ENCODE measurements around the gene SPNS2. TPM values are rescaled to one million over a fixed set of nuclear protein-coding genes. Genes with fewer than 3 reads are reported as not detected.

The SPNS2 gene
- total and polyA plus RNA-seq, 4 donors, result 2.3 to 56.2 (median 17.2) TPM

DNA sequence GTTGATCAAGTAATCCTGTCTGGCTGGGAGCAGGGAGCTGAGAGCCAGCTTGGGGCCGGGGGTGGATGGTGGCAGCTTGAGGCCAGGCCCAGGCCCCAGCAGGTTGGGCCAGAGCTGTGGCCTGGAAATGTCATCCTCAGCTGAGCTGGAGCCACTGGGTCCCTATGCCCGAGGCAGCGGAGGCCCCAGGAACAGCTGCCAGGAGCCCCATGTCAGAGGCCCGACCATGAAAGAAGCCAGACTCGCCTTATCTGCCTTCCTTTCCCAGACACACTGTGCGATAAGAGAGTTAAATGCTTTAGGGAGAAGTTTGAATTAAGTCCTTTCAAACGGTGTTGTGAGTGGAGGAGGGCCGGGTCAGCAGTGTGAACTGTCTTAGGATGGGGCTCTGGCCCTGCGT lies 89.1 kb downstream of the SPNS2 start:
- Histone ChIP-seq H3K9me3 (ENCODE audit: control insufficient read depth, low read length) (no peaks in the 10 kb centered on the region), H3K4me3 (ENCODE audit: low read length in 2 of 2) (no peak overlapping the region), H3K27ac (ENCODE audit: low read depth in 1 of 2, low read length in 2 of 2) (no peak overlapping the region), H3K4me1 (ENCODE audit: control insufficient read depth in 1 of 2, insufficient read depth in 2 of 2, low read length in 2 of 2) (no peaks in the 10 kb centered on the region), H3K36me3 (ENCODE audit: control insufficient read depth in 1 of 2, insufficient read depth in 2 of 2, low read length in 1 of 2) (no peaks in the 10 kb centered on the region), H3K27me3 (ENCODE audit: control insufficient read depth in 1 of 2, insufficient read depth in 2 of 2, low read length in 1 of 2) (no peaks in the 10 kb centered on the region)
- WGBS, 2 donors, result 59 to 61% methylated on average over 9 of the region's 9 CpGs
- peak in 1 of 2 donors; percentile 21 for DNase-seq
- intact Hi-C loops (cut with DNase I), result no loop called here
- ATAC-seq (ENCODE audit: low FRiP score), result no peak

DNA sequence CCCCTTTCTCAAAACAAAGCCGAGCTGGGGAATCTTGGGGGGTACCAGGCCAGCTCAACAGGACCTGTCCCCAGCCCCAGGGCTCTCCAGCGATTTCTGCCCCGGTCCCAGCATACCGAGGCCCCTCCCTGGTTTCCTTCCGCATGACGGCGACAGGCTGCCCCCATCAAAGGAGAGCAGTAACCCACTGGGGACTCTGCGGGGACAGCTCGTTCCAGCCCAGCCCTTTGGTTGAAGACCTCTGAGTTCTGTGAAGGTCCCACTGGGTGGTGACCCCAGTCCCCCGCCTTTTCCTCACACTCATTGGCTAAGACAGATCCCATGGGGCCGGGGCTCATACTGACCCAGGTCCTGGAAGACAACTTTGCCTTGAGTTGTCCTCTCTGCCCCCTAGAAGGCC lies 89.7 kb downstream of the SPNS2 start:
- WGBS, 2 donors, result 88% methylated on average over 11 of the region's 11 CpGs
- no peaks in the 10 kb centered on the region for H3K36me3 ChIP-seq (ENCODE audit: control insufficient read depth in 1 of 2, insufficient read depth in 2 of 2, low read length in 1 of 2)
- no peaks in the 10 kb centered on the region for H3K27me3 ChIP-seq (ENCODE audit: control insufficient read depth in 1 of 2, insufficient read depth in 2 of 2, low read length in 1 of 2)
- no peaks in the 10 kb centered on the region for H3K9me3 ChIP-seq (ENCODE audit: control insufficient read depth, low read length)
- ATAC-seq (ENCODE audit: low FRiP score), result no peak
- intact Hi-C loops (cut with DNase I), result no loop called here
- peak; percentile 32 to 70 for DNase-seq
- H3K27ac ChIP-seq (ENCODE audit: low read depth in 1 of 2, low read length in 2 of 2), result no peak overlapping the region
- no peak overlapping the region for H3K4me3 ChIP-seq (ENCODE audit: low read length in 2 of 2)
- H3K4me1 ChIP-seq (ENCODE audit: control insufficient read depth in 1 of 2, insufficient read depth in 2 of 2, low read length in 2 of 2), result no peaks in the 10 kb centered on the region

Other genes with a start within 250 kb of the SPNS2 start
- gene ANKFY1, start 234.9 kb upstream of the SPNS2 start, total RNA-seq, result 10 to 100 TPM; 58.0 to 71.6 TPM
- 10 to 100 TPM in 1 of 2 donors, 1 to 10 TPM in 1; 4.5 to 17.4 TPM for gene ANKFY1, start 234.9 kb upstream of the SPNS2 start, polyA plus RNA-seq
- gene UBE2G1, start 132.2 kb upstream of the SPNS2 start, total RNA-seq, result 10 to 100 TPM; 48.3 TPM
- 10 to 100 TPM; 15.5 to 20.4 TPM for gene UBE2G1, start 132.2 kb upstream of the SPNS2 start, polyA plus RNA-seq
- 1 to 10 TPM in 1 of 2 donors, under 1 TPM in 1; 0.19 to 1.2 TPM for gene SPNS3, start 64.9 kb upstream of the SPNS2 start, total RNA-seq
- gene SPNS3, start 64.9 kb upstream of the SPNS2 start, polyA plus RNA-seq, result under 1 TPM in 1 of 2 donors, not detected in 1; 0.25 TPM
- gene MYBBP1A, start 56.5 kb downstream of the SPNS2 start, total RNA-seq, result 10 to 100 TPM; 35.2 to 36.6 TPM
- gene MYBBP1A, start 56.5 kb downstream of the SPNS2 start, polyA plus RNA-seq, result 10 to 100 TPM in 1 of 2 donors, 1 to 10 TPM in 1; 8.0 to 37.6 TPM
- gene GGT6, start 61.7 kb downstream of the SPNS2 start, total RNA-seq, result not detected
- 1 to 10 TPM in 1 of 2 donors, not detected in 1; 3.5 TPM for gene GGT6, start 61.7 kb downstream of the SPNS2 start, polyA plus RNA-seq
- 1 to 10 TPM in 1 of 2 donors, under 1 TPM in 1; 0.49 to 1.7 TPM for gene SMTNL2, start 85.6 kb downstream of the SPNS2 start, total RNA-seq
- gene SMTNL2, start 85.6 kb downstream of the SPNS2 start, polyA plus RNA-seq, result not detected
- not detected for gene ALOX15, start 142.8 kb downstream of the SPNS2 start, total RNA-seq
- not detected for gene ALOX15, start 142.8 kb downstream of the SPNS2 start, polyA plus RNA-seq
- gene PELP1, start 205.3 kb downstream of the SPNS2 start, total RNA-seq, result 10 to 100 TPM; 34.6 to 49.4 TPM
- gene PELP1, start 205.3 kb downstream of the SPNS2 start, polyA plus RNA-seq, result 10 to 100 TPM; 11.0 to 39.2 TPM
- gene ARRB2, start 211.8 kb downstream of the SPNS2 start, total RNA-seq, result 100 to 1,000 TPM in 1 of 2 donors, 10 to 100 TPM in 1; 71.8 to 119 TPM
- gene ARRB2, start 211.8 kb downstream of the SPNS2 start, polyA plus RNA-seq, result 10 to 100 TPM; 23.2 to 55.2 TPM
- gene MED11, start 232.5 kb downstream of the SPNS2 start, total RNA-seq, result 10 to 100 TPM in 1 of 2 donors, 1 to 10 TPM in 1; 7.9 to 16.7 TPM
- gene MED11, start 232.5 kb downstream of the SPNS2 start, polyA plus RNA-seq, result 10 to 100 TPM; 26.2 to 41.1 TPM
- 1 to 10 TPM; 2.1 to 7.7 TPM for gene ZMYND15, start 241.0 kb downstream of the SPNS2 start, total RNA-seq
- 1 to 10 TPM in 1 of 2 donors, under 1 TPM in 1; 0.87 to 1.0 TPM for gene ZMYND15, start 241.0 kb downstream of the SPNS2 start, polyA plus RNA-seq
- gene CXCL16, start 241.0 kb downstream of the SPNS2 start, total RNA-seq, result 10 to 100 TPM; 35.9 to 64.0 TPM
- gene CXCL16, start 241.0 kb downstream of the SPNS2 start, polyA plus RNA-seq, result 10 to 100 TPM; 11.0 to 33.7 TPM